Neural crest cell (in vitro differentiated cells): Measurements from ENCODE around the gene ZP1. TPM values are rescaled to one million over a fixed set of nuclear protein-coding genes. Genes with fewer than 3 reads are reported as not detected.

Source experiments
- DNase-seq: peaks from one replicate; pipeline ENCODE4 v3.0.0; 2021; ENCODE audit warnings: low read depth, mixed read lengths, low spot score
- H3K27ac Mint-ChIP-seq: one replicate; pipeline ENCODE4 v1.8.0; 2021; ENCODE audit warnings: mild to moderate bottlenecking, mixed read lengths; ENCODE audit not compliant: unreplicated experiment
- H3K27me3 Mint-ChIP-seq: 2 replicates; pipeline ENCODE4 v1.8.0; 2021; ENCODE audit warnings: low read depth, mild to moderate bottlenecking, mixed read lengths
- H3K36me3 Mint-ChIP-seq: 2 replicates; pipeline ENCODE4 v1.8.0; 2021; ENCODE audit warnings: low read depth, mild to moderate bottlenecking, mixed read lengths
- H3K4me1 Mint-ChIP-seq: 2 replicates; pipeline ENCODE4 v1.8.0; 2021; ENCODE audit warnings: mixed read lengths
- H3K4me3 Mint-ChIP-seq: one replicate; pipeline ENCODE4 v1.8.0; 2021; ENCODE audit warnings: mild to moderate bottlenecking, mixed read lengths
- H3K9me3 Mint-ChIP-seq: 2 replicates; pipeline ENCODE4 v1.8.0; 2021; ENCODE audit warnings: mixed read lengths
- total RNA-seq: library from RNA; stranded (reverse); gene quantifications from 2 replicates; pipeline ENCODE4 v1.2.1, GENCODE V29; 2021
- TF ChIP-seq, protein P1 (sequence below): fragments of 200-600 bp; sonication (generic); conservative IDR thresholded peaks from 2 replicates; pipeline ENCODE4 v1.5.0; 2021; ENCODE audit warnings: antibody characterized with exemption, mild to moderate bottlenecking

ZP1 gene
- total RNA-seq, 1 donor from 2014 or later: not detected

DNA sequence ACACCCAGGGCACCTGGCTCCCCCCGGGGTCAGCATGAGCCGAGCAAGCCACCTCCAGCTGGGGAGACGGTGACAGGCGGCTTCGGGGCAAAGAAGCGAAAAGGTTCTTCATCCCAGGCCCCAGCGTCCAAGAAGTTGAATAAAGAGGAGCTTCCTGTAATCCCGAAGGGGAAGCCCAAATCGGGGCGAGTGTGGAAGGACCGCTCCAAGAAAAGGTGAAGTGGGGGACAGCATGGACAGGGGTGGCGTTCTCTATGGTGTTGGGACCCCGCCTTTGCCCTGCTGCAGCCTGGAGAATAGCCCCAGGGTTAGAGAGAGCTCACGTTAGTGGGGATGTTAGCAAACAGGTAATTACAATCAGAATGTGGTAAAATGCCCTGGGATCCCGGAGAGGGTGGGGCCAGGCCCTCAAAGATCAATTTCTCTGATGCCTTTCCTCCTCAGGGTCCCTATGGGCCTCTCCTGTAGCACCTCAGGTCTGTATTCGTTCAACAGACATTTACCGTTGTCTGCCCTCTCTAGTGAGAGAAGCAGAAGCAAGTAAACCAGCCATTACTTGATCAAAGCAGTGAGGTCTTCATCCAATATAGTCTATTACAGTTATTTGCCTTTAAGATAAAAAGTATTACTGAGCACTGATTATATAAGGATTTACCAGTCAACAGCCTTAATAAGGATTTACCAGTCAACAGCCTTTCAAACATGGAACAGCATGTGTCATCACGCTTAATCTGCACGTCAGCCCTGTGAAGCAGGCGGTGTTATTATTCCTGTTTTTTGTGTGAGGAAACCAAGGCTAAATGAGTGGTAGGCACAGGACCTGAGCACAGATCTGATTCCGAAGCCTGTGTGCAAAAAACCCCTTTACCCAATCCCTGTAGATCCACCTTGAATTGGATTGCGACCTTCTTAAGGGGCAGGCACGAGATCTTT is 24.4 kb upstream of the ZP1 start:
- Mint-ChIP-seq H3K36me3 (no peaks in the 10 kb centered on the region), H3K4me3 (peak overlapping the region; percentile 82), H3K27me3 (peaks cover 4% of the 10 kb centered on the region), H3K4me1 (peaks cover 42% of the 10 kb centered on the region), H3K27ac (peak overlapping the region; percentile 57), H3K9me3 (no peaks in the 10 kb centered on the region)
- no peak for DNase-seq
- TF ChIP-seq, protein P1, sequence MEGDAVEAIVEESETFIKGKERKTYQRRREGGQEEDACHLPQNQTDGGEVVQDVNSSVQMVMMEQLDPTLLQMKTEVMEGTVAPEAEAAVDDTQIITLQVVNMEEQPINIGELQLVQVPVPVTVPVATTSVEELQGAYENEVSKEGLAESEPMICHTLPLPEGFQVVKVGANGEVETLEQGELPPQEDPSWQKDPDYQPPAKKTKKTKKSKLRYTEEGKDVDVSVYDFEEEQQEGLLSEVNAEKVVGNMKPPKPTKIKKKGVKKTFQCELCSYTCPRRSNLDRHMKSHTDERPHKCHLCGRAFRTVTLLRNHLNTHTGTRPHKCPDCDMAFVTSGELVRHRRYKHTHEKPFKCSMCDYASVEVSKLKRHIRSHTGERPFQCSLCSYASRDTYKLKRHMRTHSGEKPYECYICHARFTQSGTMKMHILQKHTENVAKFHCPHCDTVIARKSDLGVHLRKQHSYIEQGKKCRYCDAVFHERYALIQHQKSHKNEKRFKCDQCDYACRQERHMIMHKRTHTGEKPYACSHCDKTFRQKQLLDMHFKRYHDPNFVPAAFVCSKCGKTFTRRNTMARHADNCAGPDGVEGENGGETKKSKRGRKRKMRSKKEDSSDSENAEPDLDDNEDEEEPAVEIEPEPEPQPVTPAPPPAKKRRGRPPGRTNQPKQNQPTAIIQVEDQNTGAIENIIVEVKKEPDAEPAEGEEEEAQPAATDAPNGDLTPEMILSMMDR: no peak

DNA sequence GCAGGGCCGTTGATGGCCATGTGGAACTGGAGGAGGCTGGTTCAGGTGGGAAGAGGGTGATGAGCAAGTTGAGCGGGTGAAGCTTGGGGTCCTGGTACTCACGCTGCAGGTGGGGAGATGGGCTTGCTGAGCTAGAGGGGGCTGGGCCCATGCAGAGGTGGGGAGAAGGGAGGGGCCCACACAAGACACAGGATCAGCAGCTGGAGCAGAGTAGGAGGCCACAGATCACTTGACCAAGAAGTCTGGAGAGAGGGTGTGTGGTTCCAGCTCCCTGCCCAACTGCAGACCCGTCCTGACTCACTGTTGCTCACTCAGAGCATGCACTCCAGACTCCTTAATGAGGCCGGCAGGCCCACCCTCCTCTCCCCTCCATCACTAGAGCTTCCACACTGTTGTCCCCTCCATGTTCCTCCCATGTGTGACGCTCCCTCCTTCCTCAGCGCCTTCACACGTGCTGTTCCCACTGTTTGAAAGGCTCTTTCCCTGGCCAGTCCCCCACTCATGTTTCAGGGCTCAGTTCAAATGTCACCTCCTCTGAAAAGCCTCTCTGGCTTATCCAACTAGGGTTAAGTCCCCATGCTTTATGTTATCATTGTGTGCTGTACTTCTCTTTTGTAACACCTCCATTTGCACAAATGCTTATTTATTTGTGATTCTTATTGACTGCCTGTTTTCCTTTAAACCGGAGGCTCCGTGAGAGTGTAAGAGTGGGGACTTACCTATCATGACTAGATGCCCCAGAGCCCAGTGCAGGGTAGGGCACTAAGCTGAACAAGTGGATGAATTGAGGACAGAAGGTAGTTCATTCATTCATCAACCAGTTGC is 23.1 kb upstream of the ZP1 start:
- peak overlapping the region; percentile 82 for H3K4me3 Mint-ChIP-seq
- TF ChIP-seq, protein P1: no peak
- DNase-seq: no peak
- peak overlapping the region; percentile 40 for H3K27ac Mint-ChIP-seq
- peaks cover 2% of the 10 kb centered on the region for H3K27me3 Mint-ChIP-seq
- no peaks in the 10 kb centered on the region for H3K36me3 Mint-ChIP-seq
- peaks cover 42% of the 10 kb centered on the region for H3K4me1 Mint-ChIP-seq
- H3K9me3 Mint-ChIP-seq: no peaks in the 10 kb centered on the region

DNA sequence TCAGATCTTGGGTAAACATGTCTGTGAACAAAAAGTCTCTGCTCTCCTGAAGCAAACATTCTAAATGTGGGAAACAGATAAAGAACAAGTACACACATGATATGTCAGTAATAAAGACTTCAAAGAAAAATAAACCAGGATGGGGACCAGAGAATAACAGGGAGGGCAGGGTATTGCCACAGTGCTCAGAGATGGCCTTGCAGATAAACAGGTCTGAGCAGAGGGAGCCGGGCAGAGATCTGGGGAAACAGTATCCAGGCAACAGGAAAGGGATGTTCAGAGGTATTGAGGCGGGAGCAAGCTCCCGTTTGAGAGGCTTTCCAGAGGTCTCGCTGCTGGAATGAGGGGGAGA is 22.5 kb upstream of the ZP1 start:
- Mint-ChIP-seq H3K36me3 (no peaks in the 10 kb centered on the region), H3K27ac (no peak overlapping the region), H3K4me3 (peak overlapping the region; percentile 82), H3K27me3 (peaks cover 2% of the 10 kb centered on the region), H3K9me3 (no peaks in the 10 kb centered on the region), H3K4me1 (peaks cover 42% of the 10 kb centered on the region)
- TF ChIP-seq, protein P1: no peak
- no peak for DNase-seq

DNA sequence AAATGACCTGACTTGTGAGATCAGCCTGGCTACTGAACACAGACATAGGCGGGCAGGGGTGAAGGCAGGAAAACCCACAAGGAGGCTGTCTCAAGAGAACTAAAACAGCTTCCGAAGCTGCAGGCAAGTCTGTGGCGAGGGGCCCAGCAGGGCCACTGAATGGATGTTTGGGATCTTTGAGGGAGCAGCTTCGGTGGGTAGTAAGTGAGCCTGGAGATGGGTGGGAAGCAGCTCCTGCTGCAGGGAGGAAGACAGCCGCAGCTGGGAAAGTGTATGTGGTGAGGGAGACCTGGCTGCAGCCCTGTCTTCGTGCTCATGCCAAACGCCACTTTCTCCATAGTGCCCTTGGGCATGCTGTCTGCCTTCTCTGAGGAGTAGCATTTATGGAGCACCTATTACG is 22.0 kb upstream of the ZP1 start:
- DNase-seq: no peak
- Mint-ChIP-seq H3K27me3 (peaks cover 2% of the 10 kb centered on the region), H3K4me3 (peak overlapping the region; percentile 82), H3K4me1 (peaks cover 42% of the 10 kb centered on the region), H3K9me3 (no peaks in the 10 kb centered on the region), H3K36me3 (no peaks in the 10 kb centered on the region), H3K27ac (peak overlapping the region; percentile 47)
- TF ChIP-seq, protein P1: no peak

DNA sequence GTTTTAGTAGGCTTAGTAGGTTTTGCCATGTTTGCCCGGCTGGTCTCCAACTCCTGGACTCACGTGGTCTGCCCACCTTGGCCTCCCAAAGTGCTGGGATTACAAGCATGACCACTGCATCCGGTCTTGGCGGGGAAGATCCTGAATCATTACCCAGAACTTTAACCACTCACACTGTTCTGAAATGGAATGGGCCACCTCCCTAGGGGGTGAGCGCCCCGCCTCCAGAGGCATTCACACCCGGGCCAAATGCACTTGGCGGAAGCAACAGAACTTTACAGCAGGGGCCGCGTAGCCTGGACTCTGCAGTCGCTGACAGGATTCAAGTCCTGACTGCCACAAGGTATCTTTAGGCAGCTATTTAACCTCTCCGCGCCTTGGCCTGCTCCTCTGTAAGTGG is 20.1 kb upstream of the ZP1 start:
- peaks cover 30% of the 10 kb centered on the region for H3K4me1 Mint-ChIP-seq
- H3K9me3 Mint-ChIP-seq: no peaks in the 10 kb centered on the region
- no peaks in the 10 kb centered on the region for H3K36me3 Mint-ChIP-seq
- H3K27ac Mint-ChIP-seq: no peak overlapping the region
- no peak for DNase-seq
- no peak overlapping the region for H3K4me3 Mint-ChIP-seq
- TF ChIP-seq, protein P1: no peak
- no peaks in the 10 kb centered on the region for H3K27me3 Mint-ChIP-seq
